PC-3 (cell line): ENCODE measurements around the gene TMTC2. TPM values are rescaled to one million over a fixed set of nuclear protein-coding genes. Genes with fewer than 3 reads are reported as not detected.

Experiments used
- ATAC-seq: fragments of 200-7000 bp; cut with Tn5 transposase; 2 replicates; pipeline ENCODE4 v1.9.1; 2020; ENCODE audit warnings: mild to moderate bottlenecking, moderate library complexity
- BruUV-seq: library from RNA; stranded (reverse); fragments of 400-500 nt; replicated peaks from 2 replicates; lab custom pipeline; 2021; lab: Mats Ljungman, UMichigan
- CTCF ChIA-PET: fragments of 300-600 bp; sonication (Branson Sonifier 250); formaldehyde crosslinking; loops from one replicate; lab custom pipeline; 2022; ENCODE audit warnings: antibody characterized with exemption; lab: Charles Lee
- POLR2A ChIA-PET: fragments of 300-600 bp; sonication (Branson Sonifier 250); formaldehyde crosslinking; loops from one replicate; lab custom pipeline; 2022; ENCODE audit warnings: antibody characterized with exemption; ENCODE audit not compliant: unreplicated experiment; lab: Charles Lee
- DNase-seq: peaks from one replicate; pipeline ENCODE4 v3.0.0-alpha.2; 2015
- H2AFZ ChIP-seq: fragments of 300-600 bp; sonication (generic); 2 replicates; pipeline ENCODE4 v1.6.0; 2016; ENCODE audit warnings: antibody characterized with exemption, low read length
- H3F3A ChIP-seq: fragments of 300-600 bp; sonication (generic); one replicate; pipeline ENCODE4 v1.6.0; 2017; ENCODE audit warnings: antibody characterized with exemption, low read length, control low read depth, mild to moderate bottlenecking; ENCODE audit not compliant: unreplicated experiment
- H3K27ac ChIP-seq: fragments of 300-600 bp; sonication (generic); 2 replicates; pipeline ENCODE4 v1.5.1; 2016; ENCODE audit warnings: mild to moderate bottlenecking, low read length
- H3K27me3 ChIP-seq: fragments of 300-600 bp; sonication (generic); 2 replicates; pipeline ENCODE4 v1.6.1; 2016; ENCODE audit warnings: low read length, mixed read lengths
- H3K36me3 ChIP-seq: fragments of 300-600 bp; sonication (generic); 2 replicates; pipeline ENCODE4 v1.6.1; 2016; ENCODE audit warnings: low read depth, mixed run types, low read length, mixed read lengths
- H3K4me1 ChIP-seq: fragments of 300-600 bp; sonication (generic); 2 replicates; pipeline ENCODE4 v1.5.1; 2016; ENCODE audit warnings: low read length; ENCODE audit not compliant: insufficient read depth
- H3K4me2 ChIP-seq: fragments of 300-600 bp; sonication (generic); 2 replicates; pipeline ENCODE4 v1.6.0; 2016; ENCODE audit warnings: low read length
- H3K4me3 ChIP-seq: fragments of 300-600 bp; sonication (generic); 2 replicates; pipeline ENCODE4 v1.5.1; 2016; ENCODE audit warnings: mild to moderate bottlenecking, low read length, mixed read lengths
- H3K79me2 ChIP-seq: fragments of 300-600 bp; sonication (generic); 2 replicates; pipeline ENCODE4 v1.6.1; 2017; ENCODE audit warnings: low read length, mixed read lengths
- H3K9ac ChIP-seq: fragments of 300-600 bp; sonication (generic); 2 replicates; pipeline ENCODE4 v1.6.0; 2016; ENCODE audit warnings: mild to moderate bottlenecking, low read length
- H3K9me2 ChIP-seq: fragments of 300-600 bp; sonication (generic); replicated peaks from 2 replicates; pipeline ENCODE4 v1.6.1; 2016; ENCODE audit warnings: mixed run types, low read length, mixed read lengths
- H3K9me3 ChIP-seq: fragments of 300-600 bp; sonication (generic); 2 replicates; pipeline ENCODE4 v1.6.1; 2016; ENCODE audit warnings: low read length, mixed read lengths
- H4K20me1 ChIP-seq: fragments of 300-600 bp; sonication (generic); 2 replicates; pipeline ENCODE4 v1.6.1; 2016; ENCODE audit warnings: low read length, mixed read lengths
- EZH2 ChIP-seq: fragments of 300-600 bp; sonication (generic); IDR thresholded peaks from one replicate; pipeline ENCODE4 v1.6.1; 2017; ENCODE audit warnings: antibody characterized with exemption, mild to moderate bottlenecking, low read length; ENCODE audit not compliant: unreplicated experiment
- EZH2phosphoT487 ChIP-seq: fragments of 300-600 bp; sonication (generic); IDR thresholded peaks from 2 replicates; pipeline ENCODE4 v1.6.1; 2018; ENCODE audit warnings: mild to moderate bottlenecking, antibody characterized with exemption, low read length, borderline replicate concordance
- intact Hi-C: fragments of 100-400 bp; cut with micrococcal nuclease; formaldehyde crosslinking; loops from 2 replicates; pipeline ENCODE4 v1.9.0; 2023
- total RNA-seq: library from RNA; depleted of rRNA; stranded (reverse); fragments of >200 nt; gene quantifications from 2 replicates; pipeline ENCODE4 v1.2.3, GENCODE V29; 2014
- TF ChIP-seq, protein P1 (sequence below): fragments of 300-600 bp; sonication (generic); conservative IDR thresholded peaks from 2 replicates; pipeline ENCODE4 v1.5.1; 2017; ENCODE audit warnings: antibody characterized with exemption, low read depth, mild to moderate bottlenecking, low read length

TMTC2 gene
- total RNA-seq, 1 experiment from 2014 or later: 10.7 TPM

DNA sequence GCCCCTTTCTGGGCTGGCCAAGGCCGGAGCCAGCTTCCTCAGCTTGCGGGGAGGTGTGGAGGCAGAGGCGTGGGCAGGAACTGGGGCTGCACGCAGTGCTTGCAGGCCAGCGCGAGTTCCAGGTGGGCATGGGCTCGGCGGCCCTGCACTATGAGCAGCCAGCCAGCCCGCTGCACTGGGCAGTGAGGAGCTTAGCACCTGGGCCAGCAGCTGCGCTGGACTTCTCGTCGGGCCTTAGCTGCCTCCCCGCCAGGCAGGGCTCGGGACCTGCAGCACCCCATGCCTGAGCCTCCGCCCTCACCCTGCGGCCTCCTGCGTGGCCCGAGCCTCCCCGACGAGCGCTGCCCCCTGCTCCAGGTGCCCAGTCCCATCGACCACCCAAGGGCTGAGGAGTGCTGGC, 42.0 kb downstream of the TMTC2 start:
- ChIA-PET CTCF (no interaction called here), POLR2A (no interaction called here)
- H3K9me3 ChIP-seq: no peaks in the 10 kb centered on the region
- BruUV-seq: no TSS peak
- intact Hi-C loops: no loop called here
- no peak overlapping the region for H3K9ac ChIP-seq
- no peak overlapping the region for H2AFZ ChIP-seq
- H3K4me2 ChIP-seq: no peak overlapping the region
- ATAC-seq: no peak
- H3K9me2 ChIP-seq: no peaks in the 10 kb centered on the region
- no peak overlapping the region for H3K4me3 ChIP-seq
- no peaks in the 10 kb centered on the region for H4K20me1 ChIP-seq
- H3K27me3 ChIP-seq: no peaks in the 10 kb centered on the region
- no peak for TF ChIP-seq EZH2phosphoT487
- TF ChIP-seq, protein P1, sequence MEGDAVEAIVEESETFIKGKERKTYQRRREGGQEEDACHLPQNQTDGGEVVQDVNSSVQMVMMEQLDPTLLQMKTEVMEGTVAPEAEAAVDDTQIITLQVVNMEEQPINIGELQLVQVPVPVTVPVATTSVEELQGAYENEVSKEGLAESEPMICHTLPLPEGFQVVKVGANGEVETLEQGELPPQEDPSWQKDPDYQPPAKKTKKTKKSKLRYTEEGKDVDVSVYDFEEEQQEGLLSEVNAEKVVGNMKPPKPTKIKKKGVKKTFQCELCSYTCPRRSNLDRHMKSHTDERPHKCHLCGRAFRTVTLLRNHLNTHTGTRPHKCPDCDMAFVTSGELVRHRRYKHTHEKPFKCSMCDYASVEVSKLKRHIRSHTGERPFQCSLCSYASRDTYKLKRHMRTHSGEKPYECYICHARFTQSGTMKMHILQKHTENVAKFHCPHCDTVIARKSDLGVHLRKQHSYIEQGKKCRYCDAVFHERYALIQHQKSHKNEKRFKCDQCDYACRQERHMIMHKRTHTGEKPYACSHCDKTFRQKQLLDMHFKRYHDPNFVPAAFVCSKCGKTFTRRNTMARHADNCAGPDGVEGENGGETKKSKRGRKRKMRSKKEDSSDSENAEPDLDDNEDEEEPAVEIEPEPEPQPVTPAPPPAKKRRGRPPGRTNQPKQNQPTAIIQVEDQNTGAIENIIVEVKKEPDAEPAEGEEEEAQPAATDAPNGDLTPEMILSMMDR: no peak
- no peak for TF ChIP-seq EZH2
- DNase-seq: no peak
- no peaks in the 10 kb centered on the region for H3K36me3 ChIP-seq
- no peaks in the 10 kb centered on the region for H3K4me1 ChIP-seq
- no peaks in the 10 kb centered on the region for H3F3A ChIP-seq
- H3K27ac ChIP-seq: no peak overlapping the region
- H3K79me2 ChIP-seq: no peaks in the 10 kb centered on the region

DNA sequence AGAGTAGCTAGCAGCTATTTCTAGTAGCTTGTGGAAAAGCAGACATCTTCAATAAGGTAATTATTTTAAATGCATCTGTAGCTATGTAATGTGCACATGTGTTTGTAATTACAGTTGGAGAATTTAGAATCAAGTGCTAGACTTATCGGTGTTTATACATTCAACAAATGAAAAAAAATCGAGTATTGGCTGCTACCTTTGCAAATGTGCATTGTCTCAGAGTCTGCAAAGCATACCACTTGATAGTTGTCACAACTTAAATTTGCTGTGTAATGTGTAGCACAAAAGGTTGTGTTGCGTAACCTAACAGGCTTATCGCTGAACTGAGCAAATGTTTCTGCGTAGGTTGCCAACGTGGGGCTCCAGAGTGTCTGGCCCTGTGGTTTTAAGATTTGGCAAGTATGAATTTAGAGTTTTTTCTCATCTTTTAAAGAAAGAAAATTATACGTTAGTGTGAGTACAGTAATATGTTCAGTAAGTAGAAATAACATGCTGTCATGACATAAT, 44.3 kb downstream of the TMTC2 start:
- ChIA-PET POLR2A (no interaction called here), CTCF (no interaction called here)
- no peaks in the 10 kb centered on the region for H3K27me3 ChIP-seq
- TF ChIP-seq, protein P1: no peak
- no peak for TF ChIP-seq EZH2phosphoT487
- no peak for TF ChIP-seq EZH2
- no peaks in the 10 kb centered on the region for H3K9me2 ChIP-seq
- no peaks in the 10 kb centered on the region for H3K36me3 ChIP-seq
- no peaks in the 10 kb centered on the region for H3K9me3 ChIP-seq
- H3K9ac ChIP-seq: no peak overlapping the region
- ATAC-seq (no peak), DNase-seq (no peak)
- H2AFZ ChIP-seq: no peak overlapping the region
- H4K20me1 ChIP-seq: no peaks in the 10 kb centered on the region
- no peaks in the 10 kb centered on the region for H3F3A ChIP-seq
- H3K4me3 ChIP-seq: no peak overlapping the region
- no peaks in the 10 kb centered on the region for H3K4me1 ChIP-seq
- no TSS peak for BruUV-seq
- H3K27ac ChIP-seq: no peak overlapping the region
- intact Hi-C loops: no loop called here
- no peaks in the 10 kb centered on the region for H3K79me2 ChIP-seq
- no peak overlapping the region for H3K4me2 ChIP-seq
